A673 (cell line): ENCODE measurements around the gene MEGF11.

Source experiments
- CTCF ChIP-seq: fragments of 300-800, 200-600 bp; sonication (generic); conservative IDR thresholded peaks from 2 replicates; pipeline ENCODE4 v1.5.1; 2017; ENCODE audit warnings: low read depth, mild to moderate bottlenecking, antibody characterized with exemption, low read length, moderate library complexity, mixed read lengths
- EZH2 ChIP-seq: fragments of 200-600 bp; sonication (generic); IDR thresholded peaks from 2 replicates; pipeline ENCODE4 v1.6.1; 2017; ENCODE audit warnings: borderline replicate concordance, low read depth, mild to moderate bottlenecking, mixed read lengths, antibody characterized with exemption, low read length; ENCODE audit not compliant: poor library complexity, severe bottlenecking

- TF ChIP-seq CTCF (no peak), EZH2 (no peak)
These were observed 121.2 kb downstream of the MEGF11 start for GRCh38 chr15:66132251-66132816.
